IMR-90 (cell line): Measurements from ENCODE around the gene CARD18.

Experiments used
- MAFK ChIP-seq: IDR thresholded peaks from 2 replicates; pipeline ENCODE4 v1.6.1; 2012; ENCODE audit warnings: low read depth, low read length, improper control_type of control experiment
- MAZ ChIP-seq: IDR thresholded peaks from 2 replicates; pipeline ENCODE4 v1.6.1; 2012; ENCODE audit warnings: low read depth, mild to moderate bottlenecking, low read length, improper control_type of control experiment, moderate library complexity, borderline replicate concordance
- TF ChIP-seq, protein P1 (sequence below): conservative IDR thresholded peaks from 2 replicates; pipeline ENCODE4 v1.5.1; 2012; ENCODE audit warnings: mild to moderate bottlenecking, low read depth, low read length, improper control_type of control experiment

DNA sequence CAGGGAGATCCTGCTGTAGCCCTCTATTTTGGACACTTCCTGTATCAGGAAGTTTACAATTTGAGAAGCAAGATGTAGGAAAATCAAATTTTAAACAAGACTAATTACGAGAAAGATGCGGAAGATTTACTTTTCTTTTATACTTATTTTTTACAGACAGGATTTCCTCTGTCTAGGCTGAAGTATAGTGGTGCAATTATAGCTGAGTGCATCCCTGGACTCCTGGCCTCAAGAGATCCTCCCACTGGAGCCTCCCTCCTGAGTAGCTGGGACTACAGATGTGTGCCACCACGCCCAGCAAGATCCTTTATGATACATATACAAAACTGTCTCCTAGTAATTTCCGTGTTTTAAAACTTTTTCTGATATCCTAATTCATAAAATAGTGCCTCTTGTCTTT, 17.2 kb upstream of the CARD18 start:
- no peak for TF ChIP-seq MAZ
- TF ChIP-seq MAFK, result no peak
- TF ChIP-seq, protein P1, sequence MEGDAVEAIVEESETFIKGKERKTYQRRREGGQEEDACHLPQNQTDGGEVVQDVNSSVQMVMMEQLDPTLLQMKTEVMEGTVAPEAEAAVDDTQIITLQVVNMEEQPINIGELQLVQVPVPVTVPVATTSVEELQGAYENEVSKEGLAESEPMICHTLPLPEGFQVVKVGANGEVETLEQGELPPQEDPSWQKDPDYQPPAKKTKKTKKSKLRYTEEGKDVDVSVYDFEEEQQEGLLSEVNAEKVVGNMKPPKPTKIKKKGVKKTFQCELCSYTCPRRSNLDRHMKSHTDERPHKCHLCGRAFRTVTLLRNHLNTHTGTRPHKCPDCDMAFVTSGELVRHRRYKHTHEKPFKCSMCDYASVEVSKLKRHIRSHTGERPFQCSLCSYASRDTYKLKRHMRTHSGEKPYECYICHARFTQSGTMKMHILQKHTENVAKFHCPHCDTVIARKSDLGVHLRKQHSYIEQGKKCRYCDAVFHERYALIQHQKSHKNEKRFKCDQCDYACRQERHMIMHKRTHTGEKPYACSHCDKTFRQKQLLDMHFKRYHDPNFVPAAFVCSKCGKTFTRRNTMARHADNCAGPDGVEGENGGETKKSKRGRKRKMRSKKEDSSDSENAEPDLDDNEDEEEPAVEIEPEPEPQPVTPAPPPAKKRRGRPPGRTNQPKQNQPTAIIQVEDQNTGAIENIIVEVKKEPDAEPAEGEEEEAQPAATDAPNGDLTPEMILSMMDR, result no peak
